GM18858 (cell line): ENCODE results near the gene TUBGCP2.
"Not testable (repeated sequence)": the region's sequence is repeated elsewhere in the genome, so short reads cannot be mapped to it uniquely, and the experiment has no call there.

ENCODE experiments used
- ATAC-seq: cut with Tn5 transposase; IDR thresholded peaks from one replicate; pipeline ENCODE4 v1.9.1; 2021; ENCODE audit not compliant: unreplicated experiment

TUBGCP2 gene

DNA sequence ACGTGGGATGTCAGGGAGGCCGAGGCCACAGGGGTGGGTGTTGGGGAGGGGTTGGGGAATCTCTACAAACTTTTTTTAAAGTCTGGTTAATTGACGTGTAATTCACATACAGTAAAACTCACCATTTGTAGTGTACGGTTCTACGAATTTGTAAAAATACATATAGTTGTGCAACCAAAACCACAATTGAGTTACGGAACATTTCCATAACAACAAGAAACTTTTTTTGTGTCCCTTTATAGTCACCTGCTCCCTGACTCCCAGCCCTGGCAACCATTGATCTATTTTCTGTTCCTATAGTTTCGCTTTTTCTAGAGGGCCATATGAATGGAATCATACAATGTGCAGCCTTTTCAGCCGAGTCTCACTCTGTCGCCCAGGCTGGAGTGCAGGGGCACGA lies 73.9 kb downstream of the TUBGCP2 start:
- ATAC-seq: not testable (repeated sequence)

DNA sequence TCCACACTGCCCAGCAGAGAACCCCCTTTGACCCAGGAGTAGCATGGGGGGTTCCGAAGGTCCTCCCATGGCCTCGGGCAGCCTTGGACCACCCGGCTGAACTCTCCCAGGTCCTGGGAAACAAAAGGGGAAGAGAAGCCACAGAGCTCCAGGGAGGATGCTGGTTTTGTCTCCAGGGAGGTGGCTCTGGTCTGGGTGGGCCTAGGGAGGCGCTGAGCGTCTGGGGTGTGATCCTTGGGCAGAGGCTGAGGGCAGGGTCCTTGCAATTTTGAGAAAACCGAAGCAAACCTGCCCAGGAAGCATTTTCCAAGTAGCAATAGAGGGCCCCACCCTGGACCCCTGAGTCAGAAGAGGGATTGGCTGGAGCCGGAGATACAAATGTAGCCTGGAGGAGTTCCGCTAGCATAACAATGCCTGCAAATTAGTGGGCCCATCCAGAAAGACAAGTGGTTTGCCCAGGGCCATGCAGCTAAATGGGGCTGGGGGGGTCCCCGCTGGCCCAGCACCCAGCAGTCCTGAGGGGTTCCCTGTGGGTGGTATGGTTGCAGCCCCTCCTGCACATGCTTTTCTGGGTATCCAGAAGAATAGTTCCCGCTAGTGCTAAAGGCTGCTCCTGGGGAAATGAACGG lies 76.6 kb downstream of the TUBGCP2 start:
- no peak for ATAC-seq

DNA sequence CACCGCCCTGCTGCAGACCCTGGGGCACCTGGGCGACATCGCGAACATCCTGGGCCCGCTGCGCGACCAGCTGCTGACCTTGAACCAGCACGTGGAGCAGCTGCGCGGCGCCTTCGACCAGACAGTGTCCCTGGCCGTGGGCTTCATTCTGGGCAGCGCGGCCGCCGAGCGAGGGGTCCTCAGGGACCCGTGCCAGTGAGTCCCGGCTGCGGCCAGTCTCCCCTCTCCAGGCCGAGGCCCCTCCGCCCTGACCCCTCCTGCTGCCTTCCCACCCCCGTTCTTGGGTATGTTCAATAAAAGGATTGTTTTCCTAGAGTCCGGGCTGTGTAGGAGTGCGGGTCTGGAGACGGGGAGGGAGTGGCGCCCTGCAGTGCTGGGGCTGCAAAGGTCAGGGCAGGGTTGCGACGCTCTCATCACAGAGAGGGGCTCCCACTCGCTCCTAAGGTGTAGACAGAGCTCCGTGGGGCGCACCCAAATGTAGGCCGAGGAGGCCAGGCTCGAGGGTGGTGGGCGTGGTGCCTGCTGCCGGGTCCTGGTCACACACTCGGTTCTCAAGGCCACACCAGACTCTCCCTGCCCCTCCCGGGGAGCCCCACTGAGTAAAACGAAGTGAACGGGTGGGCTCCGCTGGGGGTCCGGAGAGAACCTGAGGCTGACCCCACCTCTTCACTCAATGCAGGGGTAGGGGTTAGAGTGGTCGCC lies 77.3 kb downstream of the TUBGCP2 start:
- no peak for ATAC-seq

DNA sequence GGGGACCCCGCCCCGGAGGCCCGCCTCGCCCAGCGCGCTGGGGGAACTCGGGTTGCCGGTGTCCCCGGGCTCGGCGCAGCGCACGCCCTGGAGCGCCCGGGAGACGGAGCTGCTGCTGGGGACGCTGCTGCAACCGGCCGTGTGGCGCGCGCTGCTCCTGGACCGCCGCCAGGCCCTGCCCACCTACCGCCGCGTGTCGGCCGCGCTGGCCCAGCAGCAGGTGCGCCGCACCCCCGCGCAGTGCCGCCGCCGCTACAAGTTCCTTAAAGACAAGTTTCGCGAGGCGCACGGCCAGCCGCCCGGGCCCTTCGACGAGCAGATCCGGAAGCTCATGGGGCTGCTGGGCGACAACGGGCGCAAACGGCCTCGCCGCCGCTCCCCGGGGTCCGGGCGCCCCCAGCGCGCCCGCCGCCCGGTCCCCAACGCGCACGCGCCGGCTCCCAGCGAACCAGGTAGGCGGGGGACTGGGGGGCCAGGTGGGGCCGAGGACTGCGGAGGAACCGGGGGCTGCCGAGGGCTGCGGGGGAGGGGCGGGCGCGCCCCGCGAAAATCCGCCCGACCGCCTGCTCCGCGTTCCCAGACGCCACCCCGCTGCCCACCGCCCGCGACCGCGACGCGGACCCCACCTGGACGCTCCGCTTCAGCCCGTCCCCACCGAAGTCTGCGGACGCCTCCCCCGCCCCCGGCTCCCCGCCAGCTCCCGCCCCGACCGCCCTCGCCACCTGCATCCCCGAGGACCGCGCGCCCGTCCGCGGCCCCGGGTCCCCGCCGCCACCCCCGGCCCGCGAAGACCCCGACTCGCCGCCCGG lies 78.1 kb downstream of the TUBGCP2 start:
- ATAC-seq: no peak

DNA sequence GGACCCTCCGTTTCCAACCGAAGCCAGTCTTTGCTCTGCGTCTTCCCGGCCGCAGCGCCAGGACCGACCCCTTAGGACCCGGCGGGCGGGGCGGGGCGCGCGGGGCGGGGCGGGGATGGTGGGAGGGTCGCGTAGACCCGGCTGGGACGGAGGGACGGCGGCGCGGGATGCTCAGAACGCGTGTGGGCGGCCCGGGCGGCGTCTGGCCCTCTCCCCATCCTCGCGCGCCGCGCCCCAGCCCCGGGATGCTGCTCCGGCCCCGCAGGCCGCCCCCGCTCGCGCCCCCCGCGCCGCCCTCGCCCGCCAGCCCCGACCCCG lies 78.7 kb downstream of the TUBGCP2 start, which contains the start of gene UTF1:
Gene UTF1, plus strand, starts transcription at position 174 of the 318 bp plus-strand sequence. Its CDS starts 72 bp downstream, at position 246.
- no peak for ATAC-seq

DNA sequence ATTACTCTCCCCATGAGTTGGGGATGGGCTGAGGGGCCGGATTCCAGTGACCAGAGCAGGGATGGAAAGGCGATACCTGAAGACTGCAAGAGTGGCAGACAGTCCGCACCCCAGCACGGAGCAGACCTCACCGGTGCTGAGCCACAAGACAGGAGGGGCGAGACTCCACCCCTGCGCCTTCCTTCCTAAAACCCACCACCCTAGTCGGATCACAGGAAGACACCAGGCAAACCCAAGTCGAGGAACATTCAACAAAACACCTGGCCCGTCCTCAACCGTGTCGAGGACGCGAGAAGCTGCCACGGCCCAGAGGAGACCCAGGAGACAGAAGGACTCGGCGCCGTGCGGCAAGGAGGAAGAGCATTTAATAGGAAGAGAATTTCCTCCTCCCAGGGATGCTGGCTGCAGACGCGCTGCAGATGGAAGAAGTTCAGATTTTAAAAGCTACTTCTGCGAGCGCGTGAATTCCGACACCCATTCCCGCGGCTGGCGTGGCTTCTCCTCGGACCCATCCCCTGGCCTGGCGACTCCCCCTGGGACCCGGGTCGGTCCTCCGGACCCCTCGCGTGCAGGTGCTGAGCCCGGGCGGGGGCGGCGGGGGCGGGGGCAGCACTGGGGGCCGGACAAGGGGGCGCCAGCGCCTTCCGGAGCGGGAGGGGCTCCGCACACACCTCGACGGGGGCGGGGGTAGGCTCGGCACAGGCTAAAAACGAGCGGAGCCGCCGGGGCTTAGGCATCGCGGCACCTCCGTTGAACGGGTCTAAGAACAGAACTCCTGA lies 79.2 kb downstream of the TUBGCP2 start:
- no peak for ATAC-seq
